ENCODE results near the gene ARPC4. TPM values are rescaled to one million over a fixed set of nuclear protein-coding genes. Genes with fewer than 3 reads are reported as not detected.
"Not testable (repeated sequence)": the region's sequence is repeated elsewhere in the genome, so short reads cannot be mapped to it uniquely, and the experiment has no call there.

ARPC4 gene
- total RNA-seq, 2 experiments from 2014 or later: 225 to 227 TPM

- ATAC-seq (ENCODE audit: low read depth) (no peak), DNase-seq (no peak)
- Mint-ChIP-seq H3K4me3 (no peak overlapping the region), H3K27me3 (peaks cover 6% of the 10 kb centered on the region), H3K9me3 (no peaks in the 10 kb centered on the region), H3K27ac (no peak overlapping the region), H3K36me3 (peaks cover 1% of the 10 kb centered on the region), H3K4me1 (peaks cover 17% of the 10 kb centered on the region)
- POLR2A ChIA-PET: no interaction called here
These were observed 53.3 kb downstream of the ARPC4 start for GRCh38 chr3:9846231-9846630.

DNA sequence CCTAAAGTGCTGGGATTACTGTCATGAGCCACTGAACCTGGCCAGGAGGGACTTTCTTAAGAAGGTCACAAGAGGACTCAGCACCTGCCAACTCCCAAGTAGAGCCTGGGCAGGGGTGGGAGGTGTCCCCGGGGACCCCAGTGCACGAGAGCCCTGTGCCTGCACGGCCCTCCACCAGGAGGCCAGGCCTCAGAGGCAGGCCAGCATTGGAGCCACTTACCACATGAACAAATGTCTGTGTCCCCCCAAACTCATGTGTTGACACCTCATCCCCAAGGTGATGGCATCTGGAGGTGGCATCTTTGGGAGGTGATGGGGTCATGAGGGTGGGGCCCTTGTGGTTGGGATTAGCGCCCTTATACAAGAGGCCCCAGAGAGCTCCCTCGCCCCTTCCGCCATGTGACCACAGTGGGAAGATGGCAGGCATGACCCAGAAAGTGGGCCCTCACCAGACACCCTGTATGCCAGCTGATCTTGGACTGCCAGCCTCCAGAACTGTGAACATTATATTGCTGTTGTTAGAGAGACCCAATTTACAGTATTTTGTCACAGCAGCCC is 54.1 kb downstream of the ARPC4 start:
- Mint-ChIP-seq H3K9me3 (no peaks in the 10 kb centered on the region), H3K4me3 (no peak overlapping the region), H3K27ac (no peak overlapping the region), H3K27me3 (peaks cover 9% of the 10 kb centered on the region), H3K36me3 (no peaks in the 10 kb centered on the region), H3K4me1 (peaks cover 17% of the 10 kb centered on the region)
- POLR2A ChIA-PET: interaction anchor here (0.8 kb wide), 1 partner anchor 10 kb away, joined by 3 read pairs; no protein-coding TSS in a partner anchor
- ATAC-seq (ENCODE audit: low read depth) (no peak), DNase-seq (no peak)

DNA sequence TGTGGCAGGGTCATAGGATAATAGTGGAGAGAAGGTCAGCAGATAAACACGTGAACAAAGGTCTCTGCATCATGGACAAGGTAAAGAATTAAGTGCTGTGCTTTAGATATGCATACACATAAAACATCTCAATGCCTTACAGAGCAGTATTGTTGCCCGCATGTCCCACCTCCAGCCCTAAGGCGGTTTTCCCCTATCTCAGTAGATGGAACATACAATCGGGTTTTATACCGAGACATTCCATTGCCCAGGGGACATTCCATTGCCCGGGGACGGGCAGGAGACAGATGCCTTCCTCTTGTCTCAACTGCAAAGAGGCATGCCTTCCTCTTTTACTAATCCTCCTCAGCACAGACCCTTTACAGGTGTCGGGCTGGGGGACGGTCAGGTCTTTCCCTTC is 55.0 kb downstream of the ARPC4 start:
- H3K4me1 Mint-ChIP-seq: peaks cover 11% of the 10 kb centered on the region
- peaks cover 17% of the 10 kb centered on the region for H3K27me3 Mint-ChIP-seq
- H3K4me3 Mint-ChIP-seq; ATAC-seq (ENCODE audit: low read depth); POLR2A ChIA-PET; H3K36me3 Mint-ChIP-seq; DNase-seq; H3K9me3 Mint-ChIP-seq; H3K27ac Mint-ChIP-seq: not testable (repeated sequence)

DNA sequence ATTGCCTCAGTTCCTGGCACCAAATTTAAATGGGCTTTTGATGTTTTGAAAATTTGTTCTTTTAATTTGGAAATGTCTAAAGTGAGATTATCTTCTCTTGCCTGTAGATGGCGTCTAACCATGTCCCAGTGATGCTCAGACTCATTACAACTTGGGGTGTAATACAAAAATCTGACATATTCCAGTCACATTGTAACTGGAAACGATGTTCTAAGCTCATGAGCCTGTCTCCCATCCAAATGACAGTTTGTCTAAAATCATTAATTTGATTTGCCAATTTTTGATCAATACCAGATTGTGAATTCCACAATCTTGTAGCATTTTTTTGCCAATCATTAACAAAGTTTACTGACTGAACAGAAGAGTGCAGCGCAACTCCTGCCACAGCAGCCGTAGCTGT is 56.0 kb downstream of the ARPC4 start:
- H3K4me1 Mint-ChIP-seq; H3K36me3 Mint-ChIP-seq; DNase-seq; H3K27ac Mint-ChIP-seq; ATAC-seq (ENCODE audit: low read depth); H3K9me3 Mint-ChIP-seq; H3K4me3 Mint-ChIP-seq: not testable (repeated sequence)
- POLR2A ChIA-PET: interaction anchor here (0.6 kb wide), 1 partner anchor 202 kb away, joined by 3 read pairs; no protein-coding TSS in a partner anchor
- H3K27me3 Mint-ChIP-seq: peaks cover 24% of the 10 kb centered on the region

GRCh38 chr3:9851383-9851782 is 58.5 kb downstream of the ARPC4 start:
- POLR2A ChIA-PET; H3K27ac Mint-ChIP-seq; H3K36me3 Mint-ChIP-seq; H3K4me1 Mint-ChIP-seq; ATAC-seq (ENCODE audit: low read depth); DNase-seq; H3K4me3 Mint-ChIP-seq; H3K9me3 Mint-ChIP-seq: not testable (repeated sequence)
- H3K27me3 Mint-ChIP-seq: peaks cover 24% of the 10 kb centered on the region

DNA sequence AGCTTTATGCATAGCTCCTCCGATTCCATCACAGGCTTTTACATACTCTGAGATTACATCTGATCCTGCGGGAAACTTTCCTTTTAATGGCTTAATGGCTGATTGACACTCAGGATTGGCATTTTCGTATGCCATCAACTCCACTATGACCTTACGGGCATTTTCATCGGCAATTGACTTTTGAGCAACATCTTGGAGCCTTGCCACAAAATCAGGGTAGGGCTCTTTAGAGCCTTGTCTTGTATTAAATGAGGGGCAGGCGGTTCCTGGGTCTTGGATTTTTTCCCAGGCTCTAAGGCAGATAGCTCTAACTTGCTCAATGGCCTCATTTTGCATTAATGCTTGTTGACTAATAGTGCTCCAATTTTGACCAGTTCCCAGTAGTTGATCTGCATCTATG is 59.0 kb downstream of the ARPC4 start:
- H3K27ac Mint-ChIP-seq; DNase-seq; H3K9me3 Mint-ChIP-seq; ATAC-seq (ENCODE audit: low read depth); H3K36me3 Mint-ChIP-seq; H3K4me1 Mint-ChIP-seq; H3K4me3 Mint-ChIP-seq; POLR2A ChIA-PET: not testable (repeated sequence)
- peaks cover 24% of the 10 kb centered on the region for H3K27me3 Mint-ChIP-seq

GRCh38 chr3:9852528-9852927 is 59.6 kb downstream of the ARPC4 start:
- H3K4me3 Mint-ChIP-seq: no peak overlapping the region
- ATAC-seq (ENCODE audit: low read depth): no peak
- H3K9me3 Mint-ChIP-seq: no peaks in the 10 kb centered on the region
- no peak for DNase-seq
- POLR2A ChIA-PET: no interaction called here
- no peaks in the 10 kb centered on the region for H3K4me1 Mint-ChIP-seq
- no peaks in the 10 kb centered on the region for H3K36me3 Mint-ChIP-seq
- peaks cover 24% of the 10 kb centered on the region for H3K27me3 Mint-ChIP-seq
- H3K27ac Mint-ChIP-seq: no peak overlapping the region

GRCh38 chr3:9854291-9854940 is 61.5 kb downstream of the ARPC4 start:
- DNase-seq; H3K4me3 Mint-ChIP-seq; POLR2A ChIA-PET; H3K27ac Mint-ChIP-seq; H3K4me1 Mint-ChIP-seq; H3K36me3 Mint-ChIP-seq; H3K9me3 Mint-ChIP-seq; ATAC-seq (ENCODE audit: low read depth): not testable (repeated sequence)
- H3K27me3 Mint-ChIP-seq: peaks cover 24% of the 10 kb centered on the region

DNA sequence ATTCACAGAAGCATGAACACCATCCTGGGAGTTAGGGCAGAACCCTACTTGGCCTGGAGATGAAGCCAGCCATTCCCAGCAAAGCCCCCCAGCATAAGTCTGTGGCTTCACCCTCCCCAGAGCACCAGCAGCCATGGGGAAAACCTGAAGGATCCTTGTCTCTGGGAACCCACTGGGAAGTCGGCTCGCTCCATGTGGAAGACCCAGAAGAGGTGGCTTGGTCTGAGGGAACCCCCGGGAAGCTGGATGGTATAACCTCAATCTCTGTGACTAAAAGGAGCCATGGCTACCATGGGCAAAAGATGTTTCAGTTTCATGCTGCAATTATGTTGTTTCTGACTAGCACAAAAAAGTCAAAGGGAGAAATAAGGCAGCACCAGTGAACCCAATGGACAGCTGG is 62.7 kb downstream of the ARPC4 start:
- H3K27me3 Mint-ChIP-seq: peaks cover 22% of the 10 kb centered on the region
- H3K4me3 Mint-ChIP-seq: no peak overlapping the region
- H3K4me1 Mint-ChIP-seq: no peaks in the 10 kb centered on the region
- no peak overlapping the region for H3K27ac Mint-ChIP-seq
- POLR2A ChIA-PET: no interaction called here
- ATAC-seq (ENCODE audit: low read depth) (no peak), DNase-seq (no peak)
- H3K9me3 Mint-ChIP-seq: no peaks in the 10 kb centered on the region
- H3K36me3 Mint-ChIP-seq: no peaks in the 10 kb centered on the region

Other genes with a start within 250 kb of the ARPC4 start
- not detected for gene LHFPL4, start 239.3 kb upstream of the ARPC4 start, total RNA-seq
- gene MTMR14, start 143.6 kb upstream of the ARPC4 start, total RNA-seq: 10 to 100 TPM; 52.5 to 57.1 TPM
- 1 to 10 TPM in 1 of 2 experiments, not detected in 1; 1.1 TPM for gene CPNE9, start 89.2 kb upstream of the ARPC4 start, total RNA-seq
- gene BRPF1, start 61.3 kb upstream of the ARPC4 start, total RNA-seq: 10 to 100 TPM; 57.3 to 58.8 TPM
- 10 to 100 TPM; 41.3 to 46.1 TPM for gene OGG1, start 43.1 kb upstream of the ARPC4 start, total RNA-seq
- 10 to 100 TPM; 25.2 to 26.9 TPM for gene CAMK1, start 23.1 kb upstream of the ARPC4 start, total RNA-seq
- 10 to 100 TPM; 71.8 to 73.3 TPM for gene TADA3, start 609 bp upstream of the ARPC4 start, total RNA-seq
- gene TTLL3, start 17.2 kb downstream of the ARPC4 start, total RNA-seq: 10 to 100 TPM; 84.0 to 85.7 TPM
- gene RPUSD3, start 50.9 kb downstream of the ARPC4 start, total RNA-seq: 10 to 100 TPM; 46.3 to 50.8 TPM
- not detected for gene CIDEC, start 87.2 kb downstream of the ARPC4 start, total RNA-seq
- 10 to 100 TPM; 31.5 to 34.2 TPM for gene JAGN1, start 97.5 kb downstream of the ARPC4 start, total RNA-seq
- 1 to 10 TPM in 1 of 2 experiments, under 1 TPM in 1; 0.94 to 1.1 TPM for gene IL17RE, start 109.8 kb downstream of the ARPC4 start, total RNA-seq
- gene IL17RC, start 124.0 kb downstream of the ARPC4 start, total RNA-seq: under 1 TPM in 1 of 2 experiments, not detected in 1; 0.22 TPM
- 10 to 100 TPM; 26.2 to 29.3 TPM for gene CRELD1, start 140.8 kb downstream of the ARPC4 start, total RNA-seq
- 1 to 10 TPM; 5.3 to 5.9 TPM for gene PRRT3, start 159.3 kb downstream of the ARPC4 start, total RNA-seq
- gene EMC3, start 193.8 kb downstream of the ARPC4 start, total RNA-seq: 10 to 100 TPM; 42.0 to 49.8 TPM
- 10 to 100 TPM; 57.9 to 78.8 TPM for gene FANCD2, start 233.4 kb downstream of the ARPC4 start, total RNA-seq

Data from activated naive CD8-positive, alpha-beta T cell treated with anti-CD3 and anti-CD28 coated beads, Interleukin-2, amount 10 ng/mL, durations not matched to agents 7 days and 5 days (primary cell).